Liver (tissue), 9 donors: Measurements from ENCODE around the gene METTL8. TPM values are rescaled to one million over a fixed set of nuclear protein-coding genes. Genes with fewer than 3 reads are reported as not detected.

Experiments used
- DNase-seq: peaks from one replicate; pipeline ENCODE4 v3.0.0-alpha.2; 2017; ENCODE audit warnings: low spot score
- H3K27ac ChIP-seq, 2 donors: one replicate each; pipeline ENCODE4 v1.7.0; 2013; ENCODE audit warnings: inconsistent platforms in 2 of 2, low read length in 2 of 2, control low read depth in 1 of 2, low read depth in 1 of 2, mild to moderate bottlenecking in 1 of 2
- H3K27me3 ChIP-seq, 4 donors: one replicate each; pipeline versions ENCODE4 v1.6.1 to v1.7.0; 2013; ENCODE audit warnings: low read length in 3 of 4, inconsistent platforms in 1 of 4, mild to moderate bottlenecking in 1 of 4, moderate library complexity in 1 of 4; ENCODE audit not compliant: control insufficient read depth in 4 of 4, insufficient read depth in 4 of 4
- H3K36me3 ChIP-seq, 4 donors: one replicate each; pipeline versions ENCODE4 v1.6.1 to v1.7.0; 2013; ENCODE audit warnings: low read length in 3 of 4, mild to moderate bottlenecking in 3 of 4, low read depth in 1 of 4, moderate library complexity in 1 of 4; ENCODE audit not compliant: control insufficient read depth in 4 of 4, insufficient read depth in 3 of 4
- H3K4me1 ChIP-seq, 4 donors: one replicate each; pipeline versions ENCODE4 v1.6.1 to v1.7.0; 2013; ENCODE audit warnings: low read length in 3 of 4, mild to moderate bottlenecking in 3 of 4, moderate library complexity in 1 of 4; ENCODE audit not compliant: control insufficient read depth in 4 of 4, insufficient read depth in 4 of 4
- H3K4me3 ChIP-seq, 3 donors: one replicate each; pipeline versions ENCODE4 v1.6.1 to v1.7.0; 2013; ENCODE audit warnings: low read length in 3 of 3, control low read depth in 1 of 3, low read depth in 1 of 3, mild to moderate bottlenecking in 1 of 3
- H3K9ac ChIP-seq, 2 donors: one replicate each; pipeline ENCODE4 v1.7.0; 2013; ENCODE audit warnings: low read length in 2 of 2, mild to moderate bottlenecking in 2 of 2, moderate library complexity in 2 of 2, control low read depth in 1 of 2, low read depth in 1 of 2
- H3K9me3 ChIP-seq, 4 donors: one replicate each; pipeline versions ENCODE4 v1.6.1 to v1.7.0; 2013; ENCODE audit warnings: low read length in 3 of 4; ENCODE audit not compliant: control insufficient read depth in 4 of 4
- ATF3 ChIP-seq: IDR thresholded peaks from 2 replicates; pipeline ENCODE4 v1.6.1; 2016; ENCODE audit warnings: antibody characterized with exemption
- CTCF ChIP-seq: fragments of 150-350 bp; IDR thresholded peaks from 2 replicates; pipeline ENCODE4 v1.5.1; 2017; ENCODE audit warnings: improper control_type of control experiment, low read depth, low read length; ENCODE audit not compliant: missing input control
- EGR1 ChIP-seq, 2 donors: IDR thresholded peaks; 2 replicates each; pipeline ENCODE4 v1.6.1; 2016 to 2018; ENCODE audit warnings: antibody characterized with exemption in 2 of 2, low read depth in 2 of 2
- FOXA1 ChIP-seq: IDR thresholded peaks from 2 replicates; pipeline ENCODE4 v1.6.1; 2016; ENCODE audit warnings: antibody characterized with exemption
- FOXA2 ChIP-seq: IDR thresholded peaks from 2 replicates; pipeline ENCODE4 v1.6.1; 2016; ENCODE audit warnings: antibody characterized with exemption
- GABPA ChIP-seq, 2 donors: IDR thresholded peaks in 1 of 2; conservative IDR thresholded peaks in 1 of 2; 2 replicates each; pipeline ENCODE4 v1.6.1; 2016; ENCODE audit warnings: antibody characterized with exemption in 2 of 2, mild to moderate bottlenecking in 1 of 2, moderate library complexity in 1 of 2
- HNF4A ChIP-seq, 2 donors: conservative IDR thresholded peaks; 2 replicates each; pipeline ENCODE4 v1.6.1; 2016; ENCODE audit warnings: antibody characterized with exemption in 2 of 2, mild to moderate bottlenecking in 2 of 2
- HNF4G ChIP-seq: IDR thresholded peaks from 2 replicates; pipeline ENCODE4 v1.6.1; 2016; ENCODE audit warnings: antibody characterized with exemption
- JUND ChIP-seq, 2 donors: IDR thresholded peaks; 2 replicates each; pipeline ENCODE4 v1.6.1; 2016; ENCODE audit warnings: antibody characterized with exemption in 2 of 2
- MAX ChIP-seq: IDR thresholded peaks from 2 replicates; pipeline ENCODE4 v1.6.1; 2016; ENCODE audit warnings: antibody characterized with exemption
- NR2F2 ChIP-seq: IDR thresholded peaks from 2 replicates; pipeline ENCODE4 v1.6.1; 2016; ENCODE audit warnings: antibody characterized with exemption
- RAD21 ChIP-seq, 2 donors: IDR thresholded peaks; 2 replicates each; pipeline ENCODE4 v1.6.1; 2016; ENCODE audit warnings: antibody characterized with exemption in 2 of 2, mild to moderate bottlenecking in 2 of 2
- REST ChIP-seq: IDR thresholded peaks from 2 replicates; pipeline ENCODE4 v1.6.1; 2016; ENCODE audit warnings: antibody characterized with exemption, mild to moderate bottlenecking
- RXRA ChIP-seq, 2 donors: IDR thresholded peaks; 2 replicates each; pipeline ENCODE4 v1.6.1; 2017 to 2018; ENCODE audit warnings: antibody characterized with exemption in 2 of 2, mild to moderate bottlenecking in 1 of 2
- SP1 ChIP-seq: IDR thresholded peaks from 2 replicates; pipeline ENCODE4 v1.6.1; 2018; ENCODE audit warnings: antibody characterized with exemption, mild to moderate bottlenecking
- TAF1 ChIP-seq: conservative IDR thresholded peaks from 2 replicates; pipeline ENCODE4 v1.6.1; 2016; ENCODE audit warnings: antibody characterized with exemption, mild to moderate bottlenecking
- ZBTB33 ChIP-seq: IDR thresholded peaks from 2 replicates; pipeline ENCODE4 v1.6.1; 2016; ENCODE audit warnings: antibody characterized with exemption
- WGBS: extraction: QIAGEN DNeasy Blood & Tissue Kit; methylation state at CpG from one replicate; pipeline ENCODE4 v1.1.7; 2013; 5-methylcytosine and 5-hydroxymethylcytosine counted together
- polyA plus RNA-seq, 2 donors: library from polyadenylated mRNA; stranded (reverse) in 1 of 2; unstranded in 1 of 2; fragments of 200-250 nt in 1 of 2; fragments of >200 nt in 1 of 2; fragmentation: Nextera tagmentation in 1 of 2; extraction: Ambion mirVana in 1 of 2; gene quantifications; one replicate each; pipeline versions ENCODE4 v1.2.1 to v1.2.3, GENCODE V29; 2013 to 2015
- total RNA-seq, 2 donors: library from RNA; depleted of rRNA; stranded (reverse); fragments of >200 nt; gene quantifications; one replicate each; pipeline ENCODE4 v1.2.3, GENCODE V29; 2014
- donor health status: healthy.
- donor health status: healthy.
- donor health status: healthy.
- donor health status: healthy.
- donor health status: healthy.

METTL8 gene
- total and polyA plus RNA-seq, 4 donors, result 3.6 to 8.1 (median 5.9) TPM

- 95% methylated on average over 2 of the region's 2 CpGs for WGBS
- TF ChIP-seq SP1 (no peak), ATF3 (no peak), FOXA2 (no peak), MAX (no peak), RAD21 (IDR thresholded peaks at IDR 0.05) (no peak), TAF1 (no peak), EGR1 (IDR thresholded peaks at IDR 0.05; ENCODE audit: low read depth in 2 of 2) (no peak), HNF4A (conservative IDR thresholded peaks at IDR 0.05) (no peak), RXRA (IDR thresholded peaks at IDR 0.05) (no peak), REST (no peak), ZBTB33 (no peak), HNF4G (no peak)
- no peak overlapping the region for H3K4me3 ChIP-seq
- H3K4me1 ChIP-seq, result no peaks in the 10 kb centered on the region
- no peaks in the 10 kb centered on the region for H3K9me3 ChIP-seq
- no peak for DNase-seq
- no peak overlapping the region for H3K9ac ChIP-seq
- no peaks in the 10 kb centered on the region for H3K27me3 ChIP-seq
- no peaks in the 10 kb centered on the region for H3K36me3 ChIP-seq
- H3K27ac ChIP-seq, result no peak overlapping the region
Observed at GRCh38 chr2:171274757-171275156, 159.0 kb downstream of the METTL8 start.

- no peak overlapping the region for H3K27ac ChIP-seq
- no peaks in the 10 kb centered on the region for H3K27me3 ChIP-seq
- H3K4me1 ChIP-seq, result no peaks in the 10 kb centered on the region
- 72% methylated on average over 1 of the region's 1 CpG for WGBS
- no peak overlapping the region for H3K9ac ChIP-seq
- no peaks in the 10 kb centered on the region for H3K36me3 ChIP-seq
- H3K4me3 ChIP-seq, result no peak overlapping the region
- no peak for DNase-seq
- H3K9me3 ChIP-seq, result no peaks in the 10 kb centered on the region
- TF ChIP-seq ZBTB33, result no peak
- no peak for TF ChIP-seq NR2F2
- no peak for TF ChIP-seq REST
- no peak for TF ChIP-seq TAF1
- TF ChIP-seq CTCF, result no peak
- TF ChIP-seq ATF3, result peak; percentile 57
- TF ChIP-seq HNF4A (conservative IDR thresholded peaks at IDR 0.05), result peak in 1 of 2 donors; percentile 34
- peak; percentile 14 for TF ChIP-seq MAX
- no peak for TF ChIP-seq EGR1 (IDR thresholded peaks at IDR 0.05; ENCODE audit: low read depth in 2 of 2)
- no peak for TF ChIP-seq SP1
- TF ChIP-seq JUND (IDR thresholded peaks at IDR 0.05), result peak; percentile 90 to 97
- TF ChIP-seq GABPA (IDR thresholded peaks at IDR 0.05 in 1 of 2, conservative IDR thresholded peaks at IDR 0.05 in 1 of 2), result no peak
- TF ChIP-seq FOXA1, result peak; percentile 65
- TF ChIP-seq FOXA2, result peak; percentile 81
Observed at GRCh38 chr2:171271971-171272436, 161.8 kb downstream of the METTL8 start.
